IPS-NIHi11 (cell line): Measurements from ENCODE around the gene MRPL10.

Experiments
- DNase-seq: peaks from one replicate; pipeline ENCODE4 v3.0.0; 2012; ENCODE audit warnings: mixed read lengths, low spot score

MRPL10 gene

DNA sequence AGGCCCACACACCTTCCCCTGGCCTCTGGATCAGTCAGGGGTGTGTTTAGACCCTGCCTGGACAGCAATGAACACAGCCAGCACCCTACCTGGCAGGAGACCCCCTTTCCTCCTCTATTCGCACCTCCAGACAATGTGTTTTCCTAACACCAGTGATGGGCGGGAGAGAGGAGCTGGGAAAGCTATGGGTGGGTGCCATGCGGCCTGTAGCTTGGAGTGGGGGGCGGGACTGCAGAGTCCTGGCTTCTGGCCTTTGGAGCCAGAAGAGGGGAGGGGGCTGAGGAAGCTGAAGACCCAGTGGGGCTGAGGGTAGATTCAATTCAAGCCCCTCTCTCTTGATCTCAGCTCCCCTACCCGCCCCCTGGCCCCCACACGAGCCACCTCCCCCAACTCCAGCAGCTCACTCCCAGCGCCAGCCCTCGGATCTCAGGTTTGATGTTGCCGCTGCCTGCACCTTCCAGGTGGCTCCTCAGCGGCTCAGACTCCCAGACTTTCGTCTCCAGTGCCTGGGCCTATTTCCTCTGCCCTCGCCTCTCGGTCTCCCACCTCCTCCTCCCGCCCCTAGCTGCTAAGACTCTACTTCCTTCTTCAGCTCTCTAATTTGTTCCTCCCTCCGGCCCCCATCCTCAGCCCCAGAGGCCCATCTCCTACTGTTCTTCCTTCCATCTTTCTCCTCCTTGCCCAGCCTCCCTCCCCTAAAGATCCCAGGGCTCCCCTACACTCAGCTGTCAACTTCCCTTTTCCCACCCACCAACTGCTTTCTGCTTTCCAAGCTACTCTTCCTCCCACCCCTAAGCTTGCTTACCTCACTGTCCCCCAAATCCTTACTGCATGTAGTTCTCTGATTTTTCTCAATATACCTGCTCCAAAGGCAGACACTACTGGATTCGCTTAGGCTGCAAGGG lies 26.5 kb upstream of the MRPL10 start:
- DNase-seq: peak; percentile 35

DNA sequence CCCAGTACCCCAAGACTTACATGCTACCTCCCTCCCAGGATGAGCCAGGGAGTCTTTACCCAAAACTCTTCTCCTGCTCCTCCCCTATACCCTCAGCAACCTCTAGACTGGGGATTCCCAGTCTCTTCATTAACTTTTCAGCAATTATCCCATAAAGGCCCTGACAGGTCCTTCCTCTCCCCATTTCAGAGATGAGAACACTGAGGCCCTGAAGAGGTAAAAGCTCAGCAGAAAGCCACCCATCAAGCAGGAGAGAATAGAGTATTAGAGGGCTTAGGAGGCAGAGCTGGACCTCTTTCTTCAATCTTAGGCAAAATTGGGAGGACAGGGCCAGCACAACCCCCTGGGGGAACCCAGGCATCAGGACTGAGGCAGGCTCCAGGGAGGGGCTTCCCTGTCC lies 25.5 kb upstream of the MRPL10 start:
- no peak for DNase-seq

DNA sequence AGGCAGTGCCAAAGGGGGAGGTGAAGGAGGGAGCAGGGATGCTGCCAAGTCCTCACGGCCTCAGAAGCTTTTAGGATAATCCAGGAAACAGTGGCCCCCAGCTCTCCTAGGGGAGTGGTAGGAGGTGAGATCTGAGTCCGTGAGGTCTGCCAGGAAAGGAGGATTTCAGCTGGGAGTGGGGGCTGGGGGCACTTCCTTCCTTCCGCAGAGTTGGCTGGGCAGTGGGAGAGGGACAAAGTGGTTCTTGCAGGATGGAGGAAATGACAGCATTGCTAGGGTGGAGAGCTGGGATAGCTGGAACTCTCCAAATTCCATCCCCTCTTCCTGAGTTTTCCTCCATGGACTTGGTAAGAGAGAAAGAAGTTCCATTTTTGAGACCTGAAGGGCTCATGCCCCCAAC lies 24.4 kb upstream of the MRPL10 start:
- no peak for DNase-seq

DNA sequence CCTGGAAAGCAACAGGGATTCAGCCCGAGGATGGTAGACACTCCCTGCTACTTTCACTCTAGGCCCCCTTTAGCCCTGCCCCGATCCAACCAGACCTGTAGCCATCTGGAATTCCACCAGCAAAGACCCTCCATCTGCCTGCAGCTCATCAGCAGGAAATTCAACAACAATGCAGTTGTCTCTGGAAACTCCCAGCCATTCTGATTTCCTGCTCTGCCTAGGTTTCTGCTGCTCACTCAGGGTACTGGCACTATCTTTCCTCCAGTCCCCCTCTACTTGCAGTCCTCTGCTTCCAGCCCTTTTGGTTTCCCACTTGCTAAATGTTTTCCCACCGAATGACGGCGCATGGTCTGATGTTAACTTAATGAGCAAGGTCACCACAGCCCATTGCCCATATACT lies 22.3 kb upstream of the MRPL10 start:
- DNase-seq: no peak

DNA sequence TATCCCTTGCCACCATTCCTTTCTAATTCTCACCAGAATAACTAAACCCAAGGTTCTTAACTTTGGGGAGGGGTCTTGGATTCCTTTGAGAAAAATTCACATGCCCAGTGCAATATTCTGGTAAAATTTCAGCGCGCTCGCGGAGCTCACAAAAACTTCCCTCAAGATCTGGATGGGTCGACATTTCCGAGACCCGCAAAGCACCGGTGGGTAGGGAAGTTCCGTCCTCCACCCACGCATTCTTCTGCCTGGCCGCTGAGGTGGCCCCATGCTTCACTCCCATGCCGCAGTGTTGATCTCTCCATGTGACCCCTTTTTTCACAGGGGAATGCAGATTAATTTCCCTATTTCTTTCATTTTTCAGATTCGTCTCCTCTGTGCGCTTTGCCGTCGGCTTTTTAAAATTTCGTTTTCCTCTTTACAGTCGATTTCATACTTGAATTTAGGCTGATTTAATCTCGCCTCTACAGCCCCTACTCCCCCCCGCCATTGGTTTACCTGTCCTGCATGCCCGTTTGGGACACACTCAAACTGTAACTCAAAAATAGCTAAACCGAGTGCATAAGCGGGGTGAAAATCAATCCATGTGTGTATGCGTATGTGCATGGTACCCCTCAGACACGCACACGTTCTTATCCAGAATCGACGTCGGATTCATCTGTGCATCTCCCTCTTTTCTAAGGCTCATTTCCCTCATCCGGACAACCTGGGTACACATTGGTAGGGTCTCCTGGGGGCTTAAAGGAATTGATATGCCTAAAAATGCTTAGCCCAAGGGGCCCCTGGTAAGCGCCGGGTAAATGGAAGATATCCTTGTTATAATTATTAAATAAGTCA lies 21.0 kb upstream of the MRPL10 start:
- peak; percentile 46 for DNase-seq

DNA sequence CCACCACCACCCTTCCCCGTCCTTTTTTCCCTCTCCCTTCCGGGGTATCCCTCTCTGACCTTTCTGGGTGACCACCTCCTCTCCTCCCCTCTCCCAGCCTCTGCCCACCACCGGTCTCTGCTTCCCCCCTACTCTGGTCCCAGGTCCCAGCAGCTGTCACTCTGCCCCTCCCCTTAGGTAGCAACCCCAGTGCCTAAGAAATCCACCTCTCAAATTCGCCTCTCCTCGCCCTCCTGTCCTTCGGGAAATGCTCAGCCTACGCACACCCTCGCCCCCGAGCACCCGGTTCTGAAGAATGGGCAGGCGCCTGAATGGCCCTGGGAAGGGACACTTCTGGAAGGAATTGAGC lies 20.4 kb upstream of the MRPL10 start:
- peak; percentile 55 for DNase-seq

DNA sequence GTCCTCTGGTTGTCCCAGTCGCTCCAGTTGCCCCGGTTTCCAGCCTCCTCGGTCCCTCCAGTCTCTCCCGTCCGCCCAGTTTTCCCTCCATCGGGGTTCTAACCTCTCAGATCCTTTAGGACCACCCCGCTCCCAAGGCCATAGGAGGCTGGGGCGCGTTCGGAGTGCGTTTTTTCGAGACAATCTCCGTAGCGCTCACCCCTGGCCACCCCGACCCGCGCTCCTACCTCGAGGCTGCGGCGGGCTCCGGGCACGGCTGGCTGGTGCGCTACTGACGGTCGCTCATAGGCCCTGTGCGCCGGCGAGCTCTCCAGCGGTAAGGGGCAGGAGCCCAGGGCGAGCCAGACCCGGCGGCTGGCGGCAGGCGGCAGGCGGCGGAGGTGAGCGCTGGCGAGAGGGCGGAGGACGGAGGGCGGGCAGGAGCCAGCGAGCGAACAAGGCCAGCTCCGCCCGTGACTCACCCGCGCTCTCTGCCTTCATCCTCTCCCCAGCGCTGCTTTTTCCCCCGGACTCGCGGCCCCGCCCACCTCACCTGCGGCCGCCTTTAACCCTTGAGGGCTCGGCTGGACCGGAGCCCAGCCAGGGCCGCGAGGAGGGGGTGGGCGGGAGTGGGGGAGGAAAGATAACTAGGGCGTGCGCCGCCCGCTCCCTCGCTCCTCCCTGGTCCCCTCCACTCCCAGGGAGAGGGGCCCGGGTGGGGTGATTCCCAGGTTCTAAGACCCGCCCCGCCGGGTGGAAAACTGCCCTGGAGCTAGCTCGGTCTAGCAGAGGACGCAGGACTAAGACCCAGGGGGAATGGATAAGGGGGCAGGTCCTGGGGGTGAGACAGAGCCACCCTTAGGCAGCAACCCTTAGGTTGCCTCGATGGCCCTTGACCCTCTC lies 19.6 kb upstream of the MRPL10 start, which contains the start of gene SP6:
TSS of gene SP6 (minus strand) at position 472 of the 882 bp plus-strand sequence. CDS start 2,734 bp downstream, outside the sequence.
- DNase-seq: peak; percentile 91

DNA sequence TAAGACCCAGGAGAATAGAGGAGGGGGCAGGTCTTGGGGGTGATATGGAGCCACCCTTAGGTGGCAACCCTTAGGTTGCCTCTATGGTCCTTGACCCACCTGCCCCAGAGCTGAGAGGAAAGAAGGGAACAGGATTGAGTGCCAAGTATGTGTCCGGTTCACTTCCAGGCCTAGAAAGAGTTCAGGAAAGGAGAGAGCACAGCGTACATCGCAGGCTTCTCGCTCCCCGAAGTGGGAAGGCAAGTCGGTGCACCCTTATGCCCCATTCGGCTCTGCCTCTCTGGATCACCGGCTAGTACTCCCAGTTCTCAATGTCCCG lies 19.0 kb upstream of the MRPL10 start:
- DNase-seq: no peak

DNA sequence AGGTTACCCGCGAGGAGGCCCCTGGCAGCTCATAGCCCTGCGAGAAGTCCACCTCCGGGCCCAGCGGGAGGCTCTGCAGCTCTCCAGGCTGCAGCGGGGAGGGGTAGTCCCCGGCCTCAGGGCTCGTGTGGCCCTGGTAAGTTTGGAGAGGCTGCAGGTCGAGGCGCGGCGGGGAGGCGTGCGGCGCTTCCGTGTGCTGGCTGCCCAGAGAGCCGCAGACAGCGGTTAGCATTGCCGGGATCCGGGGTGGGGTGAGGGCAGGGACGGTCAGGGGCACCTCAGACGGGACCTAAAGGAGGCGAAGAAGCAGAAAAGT lies 16.8 kb upstream of the MRPL10 start:
- DNase-seq: no peak

DNA sequence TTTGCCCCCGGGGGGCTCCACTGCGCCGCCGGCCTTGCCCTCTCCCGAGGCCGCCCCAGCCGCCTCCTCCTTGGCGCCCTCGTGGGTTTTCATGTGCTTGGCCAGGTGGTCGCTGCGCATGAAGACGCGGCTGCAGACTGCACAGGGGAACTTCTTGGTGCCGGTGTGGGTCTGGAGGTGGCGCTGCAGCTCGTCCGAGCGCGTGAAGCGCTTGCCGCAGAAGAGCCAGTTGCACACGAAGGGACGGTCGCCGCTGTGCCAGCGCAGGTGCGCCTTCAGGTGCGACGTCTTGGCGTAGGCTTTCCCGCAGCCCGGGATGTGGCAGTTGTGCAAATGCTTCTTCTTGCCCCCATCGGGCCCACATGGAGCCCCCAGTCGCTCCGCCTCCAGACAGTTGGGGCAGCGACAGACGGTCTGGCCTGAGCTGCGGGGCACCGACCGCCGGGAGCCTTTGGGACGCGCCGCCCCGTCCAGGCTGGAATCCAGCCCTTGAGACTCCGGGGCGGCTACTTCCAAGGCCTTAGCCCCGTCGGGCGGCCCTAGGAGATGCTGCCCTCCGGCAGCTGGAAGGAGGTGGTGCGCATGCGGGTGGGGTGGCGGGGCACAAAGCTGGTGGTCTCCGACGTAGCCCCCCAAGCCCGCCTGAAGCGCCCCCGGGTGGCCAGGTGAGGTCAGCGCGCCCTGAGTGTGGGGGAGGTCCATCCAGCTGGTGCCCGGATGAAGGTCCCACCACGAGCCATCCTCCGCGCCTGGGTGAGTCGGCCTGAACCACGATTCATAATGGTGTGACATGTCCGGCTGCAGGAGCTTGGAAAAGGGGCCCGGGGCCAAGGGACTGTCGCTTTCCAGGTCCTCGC lies 16.2 kb upstream of the MRPL10 start:
- peak; percentile 63 for DNase-seq

DNA sequence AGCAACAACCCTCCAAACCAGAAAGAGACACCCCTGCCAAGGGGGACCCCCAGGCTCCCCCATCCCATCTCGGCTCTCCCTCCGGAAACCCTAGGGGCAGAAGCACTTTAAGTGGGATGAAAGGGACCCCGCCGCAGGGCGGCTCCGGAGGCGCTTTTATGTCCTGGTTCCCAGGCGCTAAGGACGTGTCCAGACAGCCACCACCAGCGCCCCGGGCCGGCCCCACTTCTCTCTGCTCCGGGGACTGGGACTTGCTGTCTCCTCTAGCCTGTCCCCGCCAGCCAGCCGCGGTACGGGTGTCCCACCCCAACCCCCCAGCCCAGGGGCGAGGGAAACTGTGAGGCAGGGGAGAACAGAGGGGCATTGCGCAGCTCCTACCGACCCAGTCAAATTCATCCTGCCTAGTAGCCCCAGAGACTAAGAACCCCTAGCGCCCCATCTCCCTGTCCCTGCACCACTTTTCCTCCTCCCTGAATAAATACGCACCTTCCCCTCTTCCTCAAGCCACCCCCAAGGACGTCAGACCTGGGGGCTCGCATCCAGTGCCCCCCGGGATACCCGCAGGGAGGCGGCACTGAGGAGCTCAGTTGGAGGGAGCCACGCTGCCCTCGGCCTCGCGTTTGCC lies 15.5 kb upstream of the MRPL10 start:
- DNase-seq: no peak

DNA sequence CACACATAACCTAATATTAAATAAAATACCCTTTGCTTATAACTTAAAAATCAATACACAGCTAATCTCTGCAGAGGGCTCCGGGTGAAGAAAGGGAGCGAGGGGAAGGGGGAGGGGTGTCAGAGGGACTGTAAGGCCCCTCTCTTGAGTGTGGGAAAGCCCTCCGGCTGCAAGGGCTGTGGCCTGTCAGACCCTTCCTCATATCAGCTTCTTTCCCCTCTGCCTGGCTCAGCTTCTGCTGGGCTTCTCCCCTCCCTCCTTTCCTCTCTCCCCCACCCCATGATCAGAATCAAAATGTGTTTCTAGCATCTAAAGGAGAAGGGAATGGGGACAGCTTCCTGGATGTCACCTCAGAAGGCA lies 14.4 kb upstream of the MRPL10 start:
- no peak for DNase-seq

DNA sequence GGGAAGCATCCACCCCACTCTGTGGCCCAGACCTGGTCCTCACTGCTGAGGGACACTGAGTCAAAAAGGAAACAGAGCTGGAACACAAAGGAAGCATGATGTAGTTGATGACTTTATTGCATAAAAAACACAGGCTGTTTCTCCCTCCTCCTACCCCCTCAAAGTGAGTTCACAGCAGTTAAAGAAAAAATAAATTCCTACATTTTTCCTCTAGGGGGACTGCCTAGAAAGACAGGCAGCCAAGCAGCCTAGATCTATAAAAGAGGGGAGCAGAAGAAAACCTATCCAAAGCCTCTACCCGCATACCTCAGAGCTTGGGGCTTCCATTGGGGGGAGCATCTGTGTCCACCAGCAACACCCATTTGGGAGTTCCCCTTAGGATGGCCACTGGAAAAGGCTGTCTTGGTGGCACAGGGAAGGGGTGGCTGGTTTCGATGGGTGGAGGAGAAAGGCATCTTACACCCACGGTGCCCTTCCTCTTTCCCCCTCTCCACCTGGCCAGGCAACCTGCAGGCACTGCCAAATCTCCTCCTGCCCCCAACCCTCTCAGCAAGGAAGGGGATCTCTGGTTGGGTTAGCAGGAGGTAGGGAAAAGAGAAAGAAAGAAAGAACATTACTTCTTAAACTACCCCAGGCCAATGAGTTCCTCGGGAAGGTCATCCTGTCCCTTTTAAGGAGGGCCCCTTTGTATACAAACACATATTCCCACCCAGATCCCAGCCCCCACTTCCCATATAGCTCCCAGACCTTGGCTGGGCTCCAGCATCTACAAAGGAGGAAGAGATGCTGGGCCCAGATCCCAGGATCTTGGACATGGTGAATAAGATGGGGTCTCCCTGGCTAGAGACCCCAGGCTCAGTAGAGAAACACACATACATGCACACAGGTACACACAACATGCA lies 13.7 kb upstream of the MRPL10 start:
- no peak for DNase-seq

DNA sequence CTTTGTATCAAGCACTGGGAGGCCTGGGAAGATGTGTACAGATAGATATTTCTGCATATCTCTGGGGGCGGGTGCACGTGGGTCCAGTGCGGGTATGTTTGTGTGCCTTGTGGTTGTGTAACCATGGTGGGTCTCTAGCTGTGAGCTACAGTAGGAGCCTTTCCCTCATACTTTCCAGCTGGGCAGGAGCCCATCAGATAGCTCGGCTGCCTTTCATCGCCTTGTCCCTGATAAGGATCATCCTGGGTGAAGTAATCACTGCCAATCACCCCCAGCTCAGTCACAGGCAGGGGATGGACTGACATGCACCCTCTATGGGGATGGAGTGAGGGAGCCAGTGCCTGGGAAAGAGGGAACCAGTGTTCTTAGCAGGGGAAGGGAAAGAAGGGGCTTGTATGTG lies 12.9 kb upstream of the MRPL10 start:
- no peak for DNase-seq

DNA sequence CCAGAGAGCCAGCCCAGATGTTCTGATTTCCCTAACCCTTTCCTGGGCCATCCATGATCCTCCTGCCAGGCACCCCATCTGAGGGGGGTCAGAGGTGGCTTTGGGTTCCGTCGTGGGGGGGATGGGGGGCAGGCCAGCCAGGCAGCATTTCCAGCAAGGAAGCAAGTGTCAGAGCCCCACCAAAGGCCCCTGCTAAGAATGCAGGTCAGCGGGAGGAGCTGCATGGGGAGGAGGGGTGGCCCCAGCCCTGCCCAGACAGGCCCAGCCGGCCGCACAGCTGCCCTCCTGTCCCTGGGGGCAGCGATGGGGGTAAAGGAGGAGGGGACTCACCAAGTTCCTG lies 12.0 kb upstream of the MRPL10 start:
- DNase-seq: no peak

DNA sequence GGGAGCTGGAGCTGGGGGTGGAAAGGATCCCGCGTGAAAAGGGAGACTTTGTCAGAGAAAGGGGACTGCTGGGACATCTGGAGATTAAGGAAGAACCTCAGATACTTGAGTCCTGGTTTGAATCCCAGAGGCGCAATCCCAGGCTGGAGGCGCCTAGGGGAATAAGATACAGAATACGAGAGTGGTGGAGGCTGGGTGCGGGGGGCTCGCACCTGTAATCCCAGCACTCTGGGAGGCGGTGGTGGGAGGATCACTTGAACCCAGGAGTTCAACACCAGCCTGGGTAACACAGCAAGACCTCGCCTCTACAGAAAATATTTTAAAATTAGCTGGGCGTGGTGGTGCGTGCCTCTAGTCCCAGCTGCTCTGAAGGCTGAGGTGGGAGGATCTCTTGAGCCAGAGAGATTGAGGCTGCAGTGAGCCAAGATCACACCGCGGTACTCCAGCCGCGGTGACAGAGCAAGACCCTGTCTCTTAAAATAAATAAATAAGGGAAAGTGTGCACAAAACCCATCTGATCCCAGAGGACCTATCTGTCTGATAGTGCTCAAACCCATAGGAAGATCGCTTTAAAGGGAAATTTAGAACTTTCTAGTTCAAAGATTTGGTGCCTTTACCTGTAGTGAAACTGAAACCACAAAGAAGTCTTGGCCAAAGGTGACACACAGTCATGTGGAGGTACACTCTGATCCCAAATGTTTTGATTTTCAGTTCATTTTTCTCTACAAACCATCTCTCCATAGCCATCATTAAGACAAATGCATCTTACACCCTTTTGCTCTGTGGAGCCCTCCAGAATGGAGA lies 10.3 kb upstream of the MRPL10 start:
- DNase-seq: no peak

DNA sequence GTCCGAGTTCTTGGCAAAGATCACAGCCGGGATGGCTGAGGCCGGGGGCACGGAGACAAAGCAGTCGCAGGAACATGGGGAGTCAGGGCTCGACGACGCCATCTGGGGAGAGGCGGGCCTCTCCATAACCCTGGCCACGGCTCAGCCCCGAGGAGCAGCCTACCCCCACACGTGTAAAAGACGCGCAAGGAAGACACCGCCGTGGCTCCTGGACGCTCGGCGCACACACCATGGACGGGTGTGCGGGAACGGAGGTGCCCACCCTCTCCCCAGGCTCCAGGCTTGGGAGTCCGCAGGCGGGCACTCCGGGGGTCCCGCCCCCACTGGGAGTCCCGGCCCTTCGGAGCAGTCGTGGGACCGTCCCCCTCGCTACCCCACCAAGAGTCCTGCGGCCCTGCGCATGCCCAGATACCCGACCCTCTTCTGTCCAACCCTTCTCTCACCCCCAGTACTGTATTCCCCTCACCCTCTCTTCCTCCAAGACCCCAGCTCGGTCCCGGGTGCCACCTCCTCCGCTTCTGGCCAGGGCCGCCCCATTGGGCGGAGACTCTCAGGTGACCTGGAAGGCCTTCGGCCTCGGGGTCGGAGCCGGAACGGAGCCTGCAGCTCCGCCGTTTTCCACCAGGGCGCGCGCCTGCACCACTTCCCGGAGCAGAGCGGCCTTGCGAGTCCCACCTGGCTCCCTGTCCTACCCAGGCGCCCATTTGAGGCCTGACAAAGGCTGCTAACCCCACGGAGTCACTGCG lies 9.6 kb upstream of the MRPL10 start, which contains the start of gene SCRN2:
TSS of gene SCRN2 (minus strand) at position 532 of the 746 bp plus-strand sequence. CDS start at position 102, 430 bp downstream.
- DNase-seq: peak; percentile 96

DNA sequence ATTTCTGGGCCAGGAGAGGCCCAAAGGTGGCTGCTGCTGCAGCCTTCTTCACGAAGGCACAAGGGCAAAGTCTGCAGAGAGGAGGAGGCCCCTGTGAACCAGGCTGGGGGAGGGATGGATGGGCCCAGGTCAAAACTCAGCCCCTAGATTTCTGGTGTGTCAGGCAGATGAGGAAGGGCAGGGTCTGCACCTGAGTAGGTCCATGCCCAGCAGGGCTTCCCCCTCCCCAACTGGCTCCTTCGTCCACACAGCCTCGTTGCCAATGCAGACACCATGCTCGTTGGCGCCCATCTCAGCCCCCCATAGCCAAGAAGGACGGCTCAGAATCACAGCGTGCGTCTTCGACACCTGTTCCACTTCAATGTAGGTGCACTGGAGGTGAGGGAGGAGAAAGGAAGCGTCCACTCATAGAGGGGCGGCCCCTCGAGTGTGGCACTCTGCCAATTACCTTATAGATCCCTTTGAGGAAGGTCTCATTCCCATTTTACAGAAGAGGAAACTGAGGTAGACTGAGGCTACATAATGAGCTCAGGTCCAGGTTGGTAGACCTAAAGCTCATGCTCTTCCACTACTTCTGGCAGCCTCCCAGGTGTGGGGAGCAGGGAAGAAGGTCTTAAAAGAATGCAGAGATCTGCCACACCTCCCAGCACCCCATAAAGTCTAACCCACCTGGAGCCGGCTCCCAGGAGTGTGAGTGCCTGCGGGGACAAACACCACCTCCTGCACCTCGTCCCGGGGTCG lies 8.8 kb upstream of the MRPL10 start:
- no peak for DNase-seq
